HG03521 (cell line): ENCODE results near the gene C19orf33.
"Not testable (repeated sequence)": the region's sequence is repeated elsewhere in the genome, so short reads cannot be mapped to it uniquely, and the experiment has no call there.

ENCODE experiments used
- ATAC-seq: cut with Tn5 transposase; IDR thresholded peaks from one replicate; pipeline ENCODE4 v1.9.1; 2021; ENCODE audit warnings: mild to moderate bottlenecking, moderate library complexity; ENCODE audit not compliant: unreplicated experiment

Gene C19orf33

GRCh38 chr19:38336638-38337359 lies 32.7 kb downstream of the C19orf33 start:
- peak; percentile 52 for ATAC-seq

GRCh38 chr19:38337360-38337653 lies 33.3 kb downstream of the C19orf33 start:
- ATAC-seq: no peak

- not testable (repeated sequence) for ATAC-seq
Measured at GRCh38 chr19:38339011-38339410, 35.0 kb downstream of the C19orf33 start.

GRCh38 chr19:38340927-38341326 lies 36.9 kb downstream of the C19orf33 start:
- no peak for ATAC-seq

GRCh38 chr19:38346837-38347236 lies 42.8 kb downstream of the C19orf33 start:
- ATAC-seq: no peak

GRCh38 chr19:38350883-38351282 lies 46.8 kb downstream of the C19orf33 start:
- ATAC-seq: no peak

GRCh38 chr19:38351865-38352395 lies 47.9 kb downstream of the C19orf33 start:
- no peak for ATAC-seq

- no peak for ATAC-seq
Measured at GRCh38 chr19:38352611-38353010, 48.6 kb downstream of the C19orf33 start.
